HPDE6-E6E7 (cell line): ENCODE data around the gene KRTAP20-4.

Experiments used
- DNase-seq: peaks from one replicate; pipeline ENCODE4 v3.0.0; 2011; ENCODE audit warnings: missing footprints; ENCODE audit errors: extremely low spot score

Gene KRTAP20-4

GRCh38 chr21:30652891-30653290 is 32.5 kb downstream of the KRTAP20-4 start:
- no peak for DNase-seq

DNA sequence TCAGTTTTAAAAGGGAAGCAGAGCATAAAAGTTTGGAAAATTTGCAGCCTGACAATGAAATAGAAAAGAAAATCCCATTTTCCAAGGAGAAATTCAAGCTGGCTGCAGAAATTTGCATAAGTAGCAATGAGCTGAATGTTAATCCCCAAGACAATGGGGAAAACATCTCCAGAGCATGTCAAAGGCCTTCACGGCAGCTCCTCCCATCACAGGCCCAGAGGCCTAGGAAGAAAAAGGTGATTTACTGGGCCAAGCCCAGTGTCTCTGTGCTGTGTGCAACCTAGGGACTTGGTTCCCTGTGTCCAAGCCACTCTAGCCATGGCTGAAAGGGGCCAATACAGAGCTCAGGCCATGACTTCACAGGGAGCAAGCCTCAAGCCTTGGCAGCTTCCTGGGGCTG is 48.3 kb downstream of the KRTAP20-4 start:
- DNase-seq = no peak
